ENCODE measurements around the gene NAALADL2.
"Not testable (repeated sequence)": the region's sequence is repeated elsewhere in the genome, so short reads cannot be mapped to it uniquely, and the experiment has no call there.

The NAALADL2 gene

GRCh38 chr3:175746308-175746707 is 887.2 kb downstream of the NAALADL2 start:
- DNase-seq (ENCODE audit: low read depth in 2 of 2), result no peak

GRCh38 chr3:175748087-175748730 is 889.1 kb downstream of the NAALADL2 start:
- no peak for DNase-seq (ENCODE audit: low read depth in 2 of 2)

DNA sequence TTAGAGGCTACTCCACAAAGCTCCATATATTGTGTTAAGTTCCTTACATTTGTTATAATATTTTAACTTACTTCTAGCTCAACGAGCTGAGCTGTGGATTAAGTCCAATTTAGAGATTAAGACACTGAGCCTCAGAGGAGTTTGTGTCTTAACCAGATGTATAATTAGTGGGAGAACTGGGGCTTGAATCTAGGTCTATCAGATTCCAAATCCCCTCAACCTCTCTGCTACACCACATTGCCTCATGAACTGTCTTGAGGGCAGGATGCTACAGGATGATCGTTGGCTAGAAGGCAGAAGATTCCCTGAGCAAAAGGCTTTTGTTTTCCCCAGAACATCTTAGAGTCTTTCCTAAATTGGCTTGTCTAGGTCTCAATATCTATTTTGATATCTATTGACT is 890.8 kb downstream of the NAALADL2 start:
- DNase-seq (ENCODE audit: low read depth in 2 of 2), result no peak

DNA sequence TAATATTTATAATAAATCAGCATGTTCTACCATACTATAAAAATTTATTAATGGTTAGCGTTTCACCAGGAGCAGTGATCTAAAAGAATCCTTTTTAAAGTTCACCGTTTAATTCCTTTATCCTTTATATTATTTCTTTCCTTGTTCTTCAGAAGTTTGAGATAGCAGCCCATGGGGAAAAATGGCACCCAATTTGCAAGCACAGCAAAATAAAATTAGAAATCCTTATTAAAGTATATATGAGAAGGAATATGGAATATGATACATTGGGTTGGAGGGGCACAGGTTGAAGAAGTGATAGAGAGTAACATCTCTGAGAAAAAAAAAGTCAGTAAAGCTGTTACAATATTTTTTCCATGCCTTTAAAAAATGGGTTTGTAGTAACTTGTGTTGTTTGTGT is 892.0 kb downstream of the NAALADL2 start:
- no peak for DNase-seq (ENCODE audit: low read depth in 2 of 2)

GRCh38 chr3:175763948-175764347 is 904.8 kb downstream of the NAALADL2 start:
- DNase-seq (ENCODE audit: low read depth in 2 of 2), result no peak

- no peak for DNase-seq (ENCODE audit: low read depth in 2 of 2)
Measured at GRCh38 chr3:175764722-175765121, 905.6 kb downstream of the NAALADL2 start.

GRCh38 chr3:175770426-175770825 is 911.3 kb downstream of the NAALADL2 start:
- DNase-seq (ENCODE audit: low read depth in 2 of 2), result no peak

- no peak for DNase-seq (ENCODE audit: low read depth in 2 of 2)
Measured at GRCh38 chr3:175777495-175777894, 918.4 kb downstream of the NAALADL2 start.

GRCh38 chr3:175777965-175778364 is 918.8 kb downstream of the NAALADL2 start:
- DNase-seq (ENCODE audit: low read depth in 2 of 2), result no peak

- DNase-seq (ENCODE audit: low read depth in 2 of 2), result no peak
Measured at GRCh38 chr3:175778994-175779393, 919.9 kb downstream of the NAALADL2 start.

DNA sequence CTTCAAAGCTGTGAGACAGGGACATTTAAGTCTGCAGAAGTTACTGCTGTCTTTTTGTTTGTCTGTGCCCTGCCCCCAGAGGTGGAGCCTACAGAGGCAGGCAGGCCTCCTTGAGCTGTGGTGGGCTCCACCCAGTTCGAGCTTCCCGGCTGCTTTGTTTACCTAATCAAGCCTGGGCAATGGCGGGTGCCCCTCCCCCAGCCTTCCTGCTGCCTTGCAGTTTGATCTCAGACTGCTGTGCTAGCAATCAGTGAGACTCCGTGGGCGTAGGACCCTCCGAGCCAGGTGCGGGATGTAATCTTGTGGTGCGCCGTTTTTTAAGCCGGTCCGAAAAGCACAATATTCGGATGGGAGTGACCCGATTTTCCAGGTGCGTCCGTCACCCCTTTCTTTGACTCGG is 928.0 kb downstream of the NAALADL2 start:
- DNase-seq (ENCODE audit: low read depth in 2 of 2), result not testable (repeated sequence)

GRCh38 chr3:175792245-175792644 is 933.1 kb downstream of the NAALADL2 start:
- no peak for DNase-seq (ENCODE audit: low read depth in 2 of 2)

DNA sequence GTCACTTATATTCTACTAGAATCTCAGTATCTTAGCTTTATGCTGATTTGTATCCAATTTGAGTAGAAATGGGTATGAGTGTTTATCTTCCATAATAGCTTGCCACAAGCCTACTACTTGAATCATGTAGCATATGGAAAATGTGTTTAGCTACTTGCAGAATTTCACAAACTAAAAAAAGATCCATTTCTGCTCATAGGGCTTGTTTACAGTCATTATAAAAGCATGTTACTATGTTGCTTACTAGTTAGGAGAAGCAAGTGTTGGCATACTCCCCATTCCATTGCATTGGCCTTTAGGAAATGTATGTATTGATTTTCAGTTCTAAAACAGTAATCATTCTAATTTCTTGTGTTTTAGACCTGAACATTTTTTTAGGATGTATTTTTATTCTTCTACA is 939.2 kb downstream of the NAALADL2 start:
- DNase-seq (ENCODE audit: low read depth in 2 of 2), result no peak

GRCh38 chr3:175805825-175806224 is 946.7 kb downstream of the NAALADL2 start:
- no peak for DNase-seq (ENCODE audit: low read depth in 2 of 2)

DNA sequence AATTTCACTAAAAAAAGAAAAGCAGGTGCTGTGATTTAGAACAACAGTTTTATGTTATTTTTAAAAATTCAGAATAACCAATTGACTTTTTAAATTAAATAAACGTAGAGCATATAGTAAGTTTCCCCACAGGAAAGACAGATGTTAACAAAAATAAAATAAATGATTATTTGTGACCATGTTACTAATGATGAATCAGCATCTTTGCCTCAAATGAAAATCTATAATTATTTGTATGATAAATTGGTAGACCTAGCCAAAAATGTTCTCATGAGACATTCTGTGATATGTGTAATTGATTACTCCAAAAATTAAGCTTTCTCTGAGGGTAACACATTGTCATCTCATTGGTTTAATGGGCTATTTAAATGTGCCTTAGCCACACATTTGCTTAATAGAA is 948.0 kb downstream of the NAALADL2 start:
- DNase-seq (ENCODE audit: low read depth in 2 of 2), result no peak

GRCh38 chr3:175818811-175819464 is 959.8 kb downstream of the NAALADL2 start:
- DNase-seq (ENCODE audit: low read depth in 2 of 2), result no peak

DNA sequence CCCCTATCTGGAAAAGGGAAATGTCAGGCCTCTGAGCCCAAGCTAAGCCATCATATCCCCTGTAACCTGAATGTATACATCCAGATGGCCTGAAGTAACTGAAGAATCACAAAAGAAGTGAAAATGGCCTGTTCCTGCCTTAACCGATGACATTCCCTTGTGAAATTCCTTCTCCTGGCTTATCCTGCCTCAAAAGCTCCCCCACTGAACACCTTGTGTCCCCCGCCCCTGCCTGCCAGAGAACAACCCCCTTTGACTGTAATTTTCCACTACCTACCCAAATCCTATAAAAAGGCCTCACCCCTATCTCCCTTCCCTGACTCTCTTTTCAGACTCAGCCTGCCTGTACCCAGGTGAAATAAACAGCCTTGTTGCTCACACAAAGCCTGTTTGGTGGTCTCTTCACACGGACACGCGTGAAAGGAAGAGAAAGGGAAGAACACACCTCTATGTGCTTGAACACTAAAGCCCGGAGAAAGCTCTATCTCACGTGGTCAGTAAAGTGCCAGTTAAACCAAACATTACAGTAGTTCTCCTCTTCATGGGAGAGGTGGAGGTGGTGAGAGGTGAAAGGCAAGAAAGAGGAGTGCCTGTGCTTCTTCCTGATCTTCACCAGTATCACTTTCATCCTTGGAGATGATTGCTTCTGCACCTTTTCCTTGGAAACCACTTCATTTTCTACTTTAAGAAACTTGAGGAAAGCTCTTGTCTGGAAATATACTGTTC is 963.8 kb downstream of the NAALADL2 start:
- DNase-seq (ENCODE audit: low read depth in 2 of 2), result not testable (repeated sequence)

- not testable (repeated sequence) for DNase-seq (ENCODE audit: low read depth in 2 of 2)
Measured at GRCh38 chr3:175825016-175825580, 966.0 kb downstream of the NAALADL2 start.

- DNase-seq (ENCODE audit: low read depth in 2 of 2), result no peak
Measured at GRCh38 chr3:175826759-175827158, 967.6 kb downstream of the NAALADL2 start.

- DNase-seq (ENCODE audit: low read depth in 2 of 2), result not testable (repeated sequence)
Measured at GRCh38 chr3:175829809-175830208, 970.7 kb downstream of the NAALADL2 start.

DNA sequence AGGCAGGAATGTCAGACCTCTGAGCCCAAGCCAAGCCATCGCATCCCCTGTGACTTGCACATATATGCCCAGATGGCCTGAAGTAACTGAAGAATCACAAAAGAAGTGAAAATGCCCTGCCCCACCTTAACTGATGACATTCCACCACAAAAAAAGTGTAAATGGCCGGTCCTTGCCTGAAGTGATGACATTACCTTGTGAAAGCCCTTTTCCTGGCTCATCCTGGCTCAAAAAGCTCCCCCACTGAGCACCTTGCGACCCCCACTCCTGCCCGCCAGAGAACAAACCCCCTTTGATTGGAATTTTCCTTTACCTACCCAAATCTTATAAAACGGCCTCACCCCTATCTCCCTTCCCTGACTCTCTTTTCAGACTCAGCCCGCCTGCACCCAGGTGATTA is 976.6 kb downstream of the NAALADL2 start:
- not testable (repeated sequence) for DNase-seq (ENCODE audit: low read depth in 2 of 2)

GRCh38 chr3:175836617-175837016 is 977.5 kb downstream of the NAALADL2 start:
- no peak for DNase-seq (ENCODE audit: low read depth in 2 of 2)

- no peak for DNase-seq (ENCODE audit: low read depth in 2 of 2)
Measured at GRCh38 chr3:175837962-175838361, 978.8 kb downstream of the NAALADL2 start.
